H1 (cell line): ENCODE data around the gene VAPB.

ENCODE experiments used
- POLR2A ChIP-seq, 2 experiments: IDR thresholded peaks; 1 replicate in 1 of 2; 2 replicates in 1 of 2; pipeline ENCODE4 v1.6.1; 2011; ENCODE audit warnings: low read depth in 2 of 2, low read length in 2 of 2, mild to moderate bottlenecking in 2 of 2; ENCODE audit errors: control extremely low read depth in 1 of 2
- TBP ChIP-seq: IDR thresholded peaks from 2 replicates; pipeline ENCODE4 v1.6.1; 2011; ENCODE audit warnings: low read depth, low read length, improper control_type of control experiment
- TF ChIP-seq, protein P1 (sequence below), 3 experiments: IDR thresholded peaks; 1 replicate in 2 of 3; 2 replicates in 1 of 3; pipeline versions ENCODE4 v1.5.1 to v1.6.1; 2011; ENCODE audit warnings: low read length in 3 of 3, mild to moderate bottlenecking in 3 of 3, inconsistent platforms in 2 of 3, low read depth in 1 of 3, moderate library complexity in 1 of 3; ENCODE audit not compliant: insufficient read depth in 1 of 3; ENCODE audit errors: control extremely low read depth in 1 of 3

DNA sequence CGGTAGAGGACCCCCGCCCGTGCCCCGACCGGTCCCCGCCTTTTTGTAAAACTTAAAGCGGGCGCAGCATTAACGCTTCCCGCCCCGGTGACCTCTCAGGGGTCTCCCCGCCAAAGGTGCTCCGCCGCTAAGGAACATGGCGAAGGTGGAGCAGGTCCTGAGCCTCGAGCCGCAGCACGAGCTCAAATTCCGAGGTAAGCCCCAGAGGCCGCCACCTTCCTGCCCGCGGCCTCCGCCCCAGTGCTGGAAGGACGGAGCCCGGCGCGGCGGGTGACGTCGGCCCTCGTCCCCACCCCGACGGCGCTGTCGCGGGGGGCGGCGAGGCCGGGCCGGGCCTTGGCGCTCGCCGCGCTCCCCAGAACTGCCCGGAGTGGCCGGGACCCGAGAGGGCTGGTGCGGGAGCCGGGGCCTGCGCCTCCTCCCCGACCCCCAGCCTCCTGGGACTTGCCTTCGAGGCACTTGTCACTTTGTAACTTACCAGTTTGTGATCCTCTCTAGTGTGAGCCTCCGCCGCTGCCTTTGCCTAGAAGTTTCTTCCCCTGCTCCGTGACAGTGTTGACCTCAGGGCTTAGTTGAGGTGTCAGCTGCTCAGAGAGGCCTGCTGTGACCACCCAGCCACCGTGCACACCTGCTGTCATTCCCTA lies 417 bp downstream of the VAPB start:
- TF ChIP-seq, protein P1, sequence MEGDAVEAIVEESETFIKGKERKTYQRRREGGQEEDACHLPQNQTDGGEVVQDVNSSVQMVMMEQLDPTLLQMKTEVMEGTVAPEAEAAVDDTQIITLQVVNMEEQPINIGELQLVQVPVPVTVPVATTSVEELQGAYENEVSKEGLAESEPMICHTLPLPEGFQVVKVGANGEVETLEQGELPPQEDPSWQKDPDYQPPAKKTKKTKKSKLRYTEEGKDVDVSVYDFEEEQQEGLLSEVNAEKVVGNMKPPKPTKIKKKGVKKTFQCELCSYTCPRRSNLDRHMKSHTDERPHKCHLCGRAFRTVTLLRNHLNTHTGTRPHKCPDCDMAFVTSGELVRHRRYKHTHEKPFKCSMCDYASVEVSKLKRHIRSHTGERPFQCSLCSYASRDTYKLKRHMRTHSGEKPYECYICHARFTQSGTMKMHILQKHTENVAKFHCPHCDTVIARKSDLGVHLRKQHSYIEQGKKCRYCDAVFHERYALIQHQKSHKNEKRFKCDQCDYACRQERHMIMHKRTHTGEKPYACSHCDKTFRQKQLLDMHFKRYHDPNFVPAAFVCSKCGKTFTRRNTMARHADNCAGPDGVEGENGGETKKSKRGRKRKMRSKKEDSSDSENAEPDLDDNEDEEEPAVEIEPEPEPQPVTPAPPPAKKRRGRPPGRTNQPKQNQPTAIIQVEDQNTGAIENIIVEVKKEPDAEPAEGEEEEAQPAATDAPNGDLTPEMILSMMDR (IDR thresholded peaks at IDR 0.05; ENCODE audit: control extremely low read depth in 1 of 3, insufficient read depth in 1 of 3, low read depth in 1 of 3, low read length in 3 of 3): no peak
- TF ChIP-seq TBP (no peak), POLR2A (IDR thresholded peaks at IDR 0.05; ENCODE audit: control extremely low read depth in 1 of 2, low read depth in 2 of 2, low read length in 2 of 2) (no peak)
